Stromal cell of bone marrow (primary cell): ENCODE measurements around the gene SMOC2.
"Not testable (repeated sequence)": the region's sequence is repeated elsewhere in the genome, so short reads cannot be mapped to it uniquely, and the experiment has no call there.

Source experiments
- DNase-seq: peaks from one replicate; pipeline ENCODE4 v3.0.0-alpha.2; 2012; ENCODE audit warnings: low read depth

The SMOC2 gene

GRCh38 chr6:168686831-168687730 is 246.1 kb downstream of the SMOC2 start:
- DNase-seq, result no peak

GRCh38 chr6:168690271-168690670 is 249.3 kb downstream of the SMOC2 start:
- no peak for DNase-seq

GRCh38 chr6:168691774-168692173 is 250.8 kb downstream of the SMOC2 start:
- no peak for DNase-seq

GRCh38 chr6:168692193-168692914 is 251.4 kb downstream of the SMOC2 start:
- DNase-seq, result no peak

- not testable (repeated sequence) for DNase-seq
Observed at GRCh38 chr6:168692915-168693257, 251.9 kb downstream of the SMOC2 start.

- DNase-seq, result not testable (repeated sequence)
Observed at GRCh38 chr6:168694797-168695196, 253.8 kb downstream of the SMOC2 start.

GRCh38 chr6:168695701-168696100 is 254.7 kb downstream of the SMOC2 start:
- DNase-seq, result no peak

GRCh38 chr6:168698923-168699322 is 257.9 kb downstream of the SMOC2 start:
- no peak for DNase-seq

GRCh38 chr6:168699631-168700295 is 258.8 kb downstream of the SMOC2 start:
- no peak for DNase-seq

- no peak for DNase-seq
Observed at GRCh38 chr6:168700880-168701279, 259.9 kb downstream of the SMOC2 start.

GRCh38 chr6:168703990-168704389 is 263.0 kb downstream of the SMOC2 start:
- DNase-seq, result no peak

- no peak for DNase-seq
Observed at GRCh38 chr6:168704678-168705077, 263.7 kb downstream of the SMOC2 start.

- not testable (repeated sequence) for DNase-seq
Observed at GRCh38 chr6:168705271-168705670, 264.3 kb downstream of the SMOC2 start.

- no peak for DNase-seq
Observed at GRCh38 chr6:168706471-168707177, 265.6 kb downstream of the SMOC2 start.

- no peak for DNase-seq
Observed at GRCh38 chr6:168708526-168708925, 267.5 kb downstream of the SMOC2 start.

GRCh38 chr6:168708984-168709383 is 268.0 kb downstream of the SMOC2 start:
- no peak for DNase-seq

- DNase-seq, result no peak
Observed at GRCh38 chr6:168709390-168709789, 268.4 kb downstream of the SMOC2 start.

- DNase-seq, result no peak
Observed at GRCh38 chr6:168709991-168710390, 269.0 kb downstream of the SMOC2 start.

- no peak for DNase-seq
Observed at GRCh38 chr6:168711049-168711640, 270.2 kb downstream of the SMOC2 start.

GRCh38 chr6:168711666-168712300 is 270.8 kb downstream of the SMOC2 start:
- no peak for DNase-seq

- no peak for DNase-seq
Observed at GRCh38 chr6:168712993-168713392, 272.0 kb downstream of the SMOC2 start.
